ENCODE results near the gene GUCY1A2. TPM values are rescaled to one million over a fixed set of nuclear protein-coding genes. Genes with fewer than 3 reads are reported as not detected.

Gene GUCY1A2
- total RNA-seq, 1 experiment from 2014 or later = 0.55 TPM

DNA sequence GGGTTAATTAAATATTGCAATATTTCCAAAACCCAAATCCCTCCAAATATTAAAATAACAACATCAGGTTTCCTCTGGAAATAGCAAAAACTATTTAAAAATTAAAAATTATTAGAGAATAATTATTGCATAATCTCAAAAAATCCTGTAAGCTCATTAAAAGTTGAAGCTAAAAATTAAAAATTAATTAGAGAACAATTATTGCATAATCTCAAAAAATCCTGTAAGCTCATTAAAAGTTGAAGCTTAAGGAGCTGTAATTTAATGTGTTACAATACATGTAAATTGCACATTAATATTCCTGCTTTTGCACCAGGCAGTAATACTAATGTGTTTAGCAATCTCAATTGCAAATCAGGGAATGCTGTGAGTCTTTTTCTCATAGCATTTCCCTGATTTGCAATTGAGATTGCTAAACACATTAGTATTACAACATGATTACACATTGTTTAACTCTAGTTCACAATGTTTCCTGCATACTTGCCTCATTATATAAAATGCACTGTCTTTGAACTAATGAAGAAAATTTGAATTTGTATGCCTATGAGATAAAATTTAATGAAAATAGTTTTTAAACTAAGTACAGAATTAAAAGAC, 247.7 kb downstream of the GUCY1A2 start:
- Histone ChIP-seq H2BK20ac (ENCODE audit: low read depth, low read length, poor library complexity, severe bottlenecking) (no peak overlapping the region), H4K20me1 (ENCODE audit: control insufficient read depth, insufficient read depth, insufficient read length) (no peaks in the 10 kb centered on the region), H3K79me1 (ENCODE audit: insufficient read depth, low read depth, low read length, poor library complexity, severe bottlenecking) (no peaks in the 10 kb centered on the region), H3K18ac (ENCODE audit: insufficient read length, low read depth, low read length) (no peak overlapping the region), H3K23me2 (ENCODE audit: insufficient read length, low read depth, low read length, poor library complexity, severe bottlenecking) (no peaks in the 10 kb centered on the region), H3K14ac (ENCODE audit: insufficient read depth, low read length) (no peak overlapping the region), H3K4ac (ENCODE audit: low read depth, low read length) (no peak overlapping the region), H3K9me3 (ENCODE audit: control insufficient read depth, low read depth, low read length) (no peaks in the 10 kb centered on the region), H2BK5ac (ENCODE audit: insufficient read length, low read length) (no peak overlapping the region), H2AFZ (ENCODE audit: low read length) (no peak overlapping the region), H2BK15ac (ENCODE audit: low read depth, low read length) (no peak overlapping the region), H3K27ac (ENCODE audit: insufficient read length, low read depth, low read length) (no peak overlapping the region), H4K5ac (ENCODE audit: insufficient read length, low read depth, low read length) (no peak overlapping the region), H3K23ac (ENCODE audit: insufficient read length, low read depth, low read length) (no peak overlapping the region), H3K56ac (ENCODE audit: insufficient read length, low read depth, low read length) (no peak overlapping the region), H3T11ph (ENCODE audit: low read length) (no peak overlapping the region), H3K4me1 (ENCODE audit: insufficient read depth, low read length) (no peaks in the 10 kb centered on the region), H3K4me2 (ENCODE audit: insufficient read depth, insufficient read length, low read length) (no peak overlapping the region), H3K27me3 (ENCODE audit: insufficient read depth, low read length) (no peaks in the 10 kb centered on the region), H2BK120ac (ENCODE audit: low read depth, low read length, poor library complexity, severe bottlenecking) (no peak overlapping the region), H4K8ac (replicated peaks; ENCODE audit: insufficient read length, low read depth, low read length) (no peak overlapping the region), H4K91ac (ENCODE audit: insufficient read length, low read depth, low read length) (no peak overlapping the region), H3K79me2 (ENCODE audit: insufficient read depth, low read length) (no peaks in the 10 kb centered on the region), H2AK5ac (ENCODE audit: insufficient read length, low read length) (no peak overlapping the region), H3K9ac (ENCODE audit: extremely low read depth, insufficient read length, low read length) (no peak overlapping the region), H2BK12ac (ENCODE audit: insufficient read length, low read depth, low read length) (no peak overlapping the region)
- no peaks in the 10 kb centered on the region for H3K27me3 Mint-ChIP-seq (ENCODE audit: low read depth)
- H3K9me3 Mint-ChIP-seq = no peaks in the 10 kb centered on the region
- H3K4me3 Mint-ChIP-seq = no peak overlapping the region
- H3K27ac Mint-ChIP-seq = no peak overlapping the region
- TF ChIP-seq, protein P1, sequence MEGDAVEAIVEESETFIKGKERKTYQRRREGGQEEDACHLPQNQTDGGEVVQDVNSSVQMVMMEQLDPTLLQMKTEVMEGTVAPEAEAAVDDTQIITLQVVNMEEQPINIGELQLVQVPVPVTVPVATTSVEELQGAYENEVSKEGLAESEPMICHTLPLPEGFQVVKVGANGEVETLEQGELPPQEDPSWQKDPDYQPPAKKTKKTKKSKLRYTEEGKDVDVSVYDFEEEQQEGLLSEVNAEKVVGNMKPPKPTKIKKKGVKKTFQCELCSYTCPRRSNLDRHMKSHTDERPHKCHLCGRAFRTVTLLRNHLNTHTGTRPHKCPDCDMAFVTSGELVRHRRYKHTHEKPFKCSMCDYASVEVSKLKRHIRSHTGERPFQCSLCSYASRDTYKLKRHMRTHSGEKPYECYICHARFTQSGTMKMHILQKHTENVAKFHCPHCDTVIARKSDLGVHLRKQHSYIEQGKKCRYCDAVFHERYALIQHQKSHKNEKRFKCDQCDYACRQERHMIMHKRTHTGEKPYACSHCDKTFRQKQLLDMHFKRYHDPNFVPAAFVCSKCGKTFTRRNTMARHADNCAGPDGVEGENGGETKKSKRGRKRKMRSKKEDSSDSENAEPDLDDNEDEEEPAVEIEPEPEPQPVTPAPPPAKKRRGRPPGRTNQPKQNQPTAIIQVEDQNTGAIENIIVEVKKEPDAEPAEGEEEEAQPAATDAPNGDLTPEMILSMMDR (conservative IDR thresholded peaks at IDR 0.05) = no peak
- peaks cover 2 to 6% of the 10 kb centered on the region in 2 experiments for H3K4me1 Mint-ChIP-seq
- no peak for DNase-seq
- H3K36me3 Mint-ChIP-seq (ENCODE audit: insufficient read depth in 1 of 3, low read depth in 3 of 3) = no peaks in the 10 kb centered on the region

Data from H9 (cell line).